Mesenchymal stem cell (in vitro differentiated cells and primary cell): ENCODE data around the gene COMMD2.

Source experiments
- DNase-seq: peaks from one replicate; pipeline ENCODE4 v3.0.0-alpha.2; 2013
- H2AFZ ChIP-seq: one replicate; pipeline ENCODE4 v1.6.1; 2013; ENCODE audit warnings: low read depth, mild to moderate bottlenecking, control low read depth, inconsistent platforms, low read length, moderate library complexity
- H2AK5ac ChIP-seq: 2 replicates; pipeline ENCODE4 v1.6.1; 2013; ENCODE audit warnings: low read length, moderate library complexity, mild to moderate bottlenecking, inconsistent platforms; ENCODE audit not compliant: severe bottlenecking
- H2BK120ac ChIP-seq: one replicate; pipeline ENCODE4 v1.6.1; 2013; ENCODE audit warnings: low read depth, mild to moderate bottlenecking, inconsistent platforms, low read length, moderate library complexity
- H2BK12ac ChIP-seq, 2 experiments: one replicate each; pipeline ENCODE4 v1.6.1; 2013; ENCODE audit warnings: inconsistent platforms in 2 of 2, low read length in 2 of 2, mild to moderate bottlenecking in 2 of 2, moderate library complexity in 2 of 2, control low read depth in 1 of 2
- H2BK15ac ChIP-seq: one replicate; pipeline ENCODE4 v1.6.1; 2013; ENCODE audit warnings: mild to moderate bottlenecking, low read depth, inconsistent platforms; ENCODE audit not compliant: poor library complexity, severe bottlenecking
- H2BK5ac ChIP-seq: 2 replicates; pipeline ENCODE4 v1.6.1; 2013; ENCODE audit warnings: low read depth, mild to moderate bottlenecking, low read length, control low read depth, inconsistent platforms; ENCODE audit not compliant: poor library complexity, severe bottlenecking
- H3K14ac ChIP-seq, 2 experiments: one replicate each; pipeline ENCODE4 v1.6.1; 2013; ENCODE audit warnings: inconsistent platforms in 2 of 2, low read length in 2 of 2, control low read depth in 1 of 2, mild to moderate bottlenecking in 1 of 2, moderate library complexity in 1 of 2
- H3K18ac ChIP-seq, 2 experiments: one replicate each; pipeline ENCODE4 v1.6.1; 2013; ENCODE audit warnings: inconsistent platforms in 2 of 2, low read length in 2 of 2, control low read depth in 1 of 2, low read depth in 1 of 2, mild to moderate bottlenecking in 1 of 2
- H3K23ac ChIP-seq, 2 experiments: one replicate each; pipeline ENCODE4 v1.6.1; 2013; ENCODE audit warnings: inconsistent platforms in 2 of 2, low read length in 2 of 2, mild to moderate bottlenecking in 2 of 2, moderate library complexity in 2 of 2, control low read depth in 1 of 2
- H3K27ac ChIP-seq: 2 replicates; pipeline ENCODE4 v1.5.1; 2013; ENCODE audit warnings: mild to moderate bottlenecking, moderate library complexity, low read length, control low read depth, inconsistent platforms; ENCODE audit not compliant: poor library complexity, severe bottlenecking
- H3K27me3 ChIP-seq, 2 experiments: 2 replicates each; pipeline versions ENCODE4 v1.6.1 to v1.7.0; 2013; ENCODE audit warnings: low read length in 2 of 2, mild to moderate bottlenecking in 2 of 2, moderate library complexity in 2 of 2, control low read depth in 1 of 2, inconsistent platforms in 1 of 2; ENCODE audit not compliant: control insufficient read depth in 1 of 2, insufficient read depth in 1 of 2
- H3K36me3 ChIP-seq, 2 experiments: 2 replicates each; pipeline versions ENCODE4 v1.6.1 to v1.7.0; 2013; ENCODE audit warnings: low read length in 2 of 2, control low read depth in 1 of 2, inconsistent platforms in 1 of 2, low read depth in 1 of 2, mild to moderate bottlenecking in 1 of 2; ENCODE audit not compliant: insufficient read depth in 2 of 2, control insufficient read depth in 1 of 2
- H3K4ac ChIP-seq, 2 experiments: one replicate each; pipeline ENCODE4 v1.6.1; 2013; ENCODE audit warnings: inconsistent platforms in 2 of 2, low read length in 2 of 2, mild to moderate bottlenecking in 2 of 2, moderate library complexity in 2 of 2, control low read depth in 1 of 2, low read depth in 1 of 2
- H3K4me1 ChIP-seq: 2 replicates; pipeline ENCODE4 v1.6.1; 2013; ENCODE audit warnings: low read depth, low read length, control low read depth; ENCODE audit not compliant: control insufficient read depth, insufficient read depth
- H3K4me2 ChIP-seq: 2 replicates; pipeline ENCODE4 v1.6.1; 2013; ENCODE audit warnings: low read length, mild to moderate bottlenecking, inconsistent platforms; ENCODE audit not compliant: poor library complexity, severe bottlenecking
- H3K4me3 ChIP-seq, 2 experiments: 2 replicates each; pipeline versions ENCODE4 v1.5.1 to v1.7.0; 2013; ENCODE audit warnings: low read length in 2 of 2, mild to moderate bottlenecking in 2 of 2, control low read depth in 1 of 2, low read depth in 1 of 2; ENCODE audit not compliant: insufficient read depth in 1 of 2
- H3K79me1 ChIP-seq: replicated peaks from 2 replicates; pipeline ENCODE4 v1.6.1; 2013; ENCODE audit warnings: mild to moderate bottlenecking, control low read depth, low read length, inconsistent platforms; ENCODE audit not compliant: poor library complexity, severe bottlenecking
- H3K9ac ChIP-seq: 2 replicates; pipeline ENCODE4 v1.7.0; 2013; ENCODE audit warnings: mild to moderate bottlenecking, low read length, moderate library complexity
- H3K9me3 ChIP-seq: 2 replicates; pipeline ENCODE4 v1.7.0; 2013; ENCODE audit warnings: mild to moderate bottlenecking, low read length; ENCODE audit not compliant: control insufficient read depth
- H4K8ac ChIP-seq: one replicate; pipeline ENCODE4 v1.6.1; 2013; ENCODE audit warnings: inconsistent platforms, mild to moderate bottlenecking, low read length, moderate library complexity
- H4K91ac ChIP-seq: one replicate; pipeline ENCODE4 v1.6.1; 2013; ENCODE audit warnings: mild to moderate bottlenecking, low read length, inconsistent platforms
- WGBS: methylation state at CpG from one replicate; pipeline ENCODE4 v1.1.7; 2013; ENCODE audit warnings: mixed read lengths; 5-methylcytosine and 5-hydroxymethylcytosine counted together

COMMD2 gene

GRCh38 chr3:149751551-149751950, 738 bp downstream of the COMMD2 start:
- Histone ChIP-seq H3K9me3 (no peaks in the 10 kb centered on the region), H3K27ac (no peak overlapping the region)
- 29% methylated on average over 3 of the region's 4 CpGs for WGBS

GRCh38 chr3:149744606-149745005, 7.7 kb downstream of the COMMD2 start:
- Histone ChIP-seq H2BK5ac (no peak overlapping the region), H2BK15ac (no peak overlapping the region), H3K4ac (no peak overlapping the region), H3K4me1 (no peaks in the 10 kb centered on the region), H3K4me2 (no peak overlapping the region), H3K27ac (no peak overlapping the region), H3K23ac (no peak overlapping the region), H3K79me1 (peaks cover 14% of the 10 kb centered on the region), H2BK12ac (no peak overlapping the region), H3K4me3 (no peak overlapping the region), H3K27me3 (no peaks in the 10 kb centered on the region), H2BK120ac (no peak overlapping the region), H3K18ac (no peak overlapping the region), H2AFZ (no peak overlapping the region), H3K14ac (no peak overlapping the region), H3K9me3 (no peaks in the 10 kb centered on the region), H3K36me3 (peaks cover 0 to 90% of the 10 kb centered on the region in 2 experiments), H4K8ac (no peak overlapping the region), H2AK5ac (no peak overlapping the region), H4K91ac (no peak overlapping the region), H3K9ac (no peak overlapping the region)
- WGBS = 98% methylated on average over 3 of the region's 3 CpGs
- no peak for DNase-seq

More at GRCh38 chr3:149751551-149751950, 738 bp downstream of the COMMD2 start:
- no peak overlapping the region for H2BK12ac ChIP-seq
- H3K9ac ChIP-seq = peak overlapping the region; percentile 98
- no peak overlapping the region for H3K14ac ChIP-seq
- H3K4me1 ChIP-seq = peaks cover 2% of the 10 kb centered on the region
- H4K8ac ChIP-seq = no peak overlapping the region
- no peak overlapping the region for H4K91ac ChIP-seq
- peak overlapping the region; percentile 38 for H2AK5ac ChIP-seq
- no peak overlapping the region for H3K4ac ChIP-seq
- H2BK120ac ChIP-seq = no peak overlapping the region
- H3K4me2 ChIP-seq = peak overlapping the region; percentile 87
- DNase-seq = peak; percentile 8
- H3K27me3 ChIP-seq = no peaks in the 10 kb centered on the region
- peaks cover 0 to 39% of the 10 kb centered on the region in 2 experiments for H3K36me3 ChIP-seq
- H2BK5ac ChIP-seq = no peak overlapping the region
- peaks cover 11% of the 10 kb centered on the region for H3K79me1 ChIP-seq
- no peak overlapping the region for H3K23ac ChIP-seq
- no peak overlapping the region for H2AFZ ChIP-seq
- peak overlapping the region in 1 of 2 experiments; percentile 99 for H3K4me3 ChIP-seq
- no peak overlapping the region for H3K18ac ChIP-seq
- no peak overlapping the region for H2BK15ac ChIP-seq

- Histone ChIP-seq H2BK15ac (no peak overlapping the region), H4K91ac (no peak overlapping the region), H3K27ac (no peak overlapping the region), H3K9me3 (no peaks in the 10 kb centered on the region), H2AK5ac (no peak overlapping the region), H3K23ac (no peak overlapping the region), H3K4me1 (no peaks in the 10 kb centered on the region), H2BK5ac (no peak overlapping the region), H2AFZ (no peak overlapping the region), H3K79me1 (peaks cover 13% of the 10 kb centered on the region), H3K27me3 (no peaks in the 10 kb centered on the region), H2BK12ac (no peak overlapping the region), H3K18ac (no peak overlapping the region), H2BK120ac (no peak overlapping the region), H3K36me3 (peaks cover 0 to 90% of the 10 kb centered on the region in 2 experiments), H3K4ac (no peak overlapping the region), H3K14ac (no peak overlapping the region), H3K4me3 (no peak overlapping the region), H4K8ac (no peak overlapping the region), H3K4me2 (no peak overlapping the region), H3K9ac (no peak overlapping the region)
- no peak for DNase-seq
Observed at GRCh38 chr3:149744151-149744550, 8.1 kb downstream of the COMMD2 start.

GRCh38 chr3:149739396-149739795, 12.9 kb downstream of the COMMD2 start:
- H3K4me1 ChIP-seq = no peaks in the 10 kb centered on the region
- no peak overlapping the region for H2BK5ac ChIP-seq
- peaks cover 0 to 53% of the 10 kb centered on the region in 2 experiments for H3K36me3 ChIP-seq
- no peak overlapping the region for H3K14ac ChIP-seq
- H3K79me1 ChIP-seq = peaks cover 1% of the 10 kb centered on the region
- H2BK12ac ChIP-seq = no peak overlapping the region
- no peak for DNase-seq
- H2BK120ac ChIP-seq = no peak overlapping the region
- no CpG with 5 or more reads among the region's 2 CpGs for WGBS
- H3K23ac ChIP-seq = no peak overlapping the region
- H3K9ac ChIP-seq = no peak overlapping the region
- H3K9me3 ChIP-seq = no peaks in the 10 kb centered on the region
- no peak overlapping the region for H2AFZ ChIP-seq
- H3K27ac ChIP-seq = no peak overlapping the region
- no peak overlapping the region for H3K18ac ChIP-seq
- H3K27me3 ChIP-seq = no peaks in the 10 kb centered on the region
- no peak overlapping the region for H4K8ac ChIP-seq
- no peak overlapping the region for H3K4me2 ChIP-seq
- no peak overlapping the region for H3K4me3 ChIP-seq
- no peak overlapping the region for H3K4ac ChIP-seq
- no peak overlapping the region for H2BK15ac ChIP-seq
- H2AK5ac ChIP-seq = no peak overlapping the region
- no peak overlapping the region for H4K91ac ChIP-seq
